RPMI7951 (cell line): ENCODE measurements around the gene ZNF292. TPM values are rescaled to one million over a fixed set of nuclear protein-coding genes. Genes with fewer than 3 reads are reported as not detected.
"Not testable (repeated sequence)": the region's sequence is repeated elsewhere in the genome, so short reads cannot be mapped to it uniquely, and the experiment has no call there.

Source experiments
- DNase-seq: peaks from one replicate; pipeline ENCODE4 v3.0.0-alpha.2; 2012; ENCODE audit warnings: low read depth
- total RNA-seq: library from RNA; depleted of rRNA; stranded (reverse); fragments of >200 nt; shearing (Covaris generic); gene quantifications from 2 replicates; pipeline ENCODE4 v1.2.3, GENCODE V29; 2014

Gene ZNF292
- total RNA-seq, 1 experiment from 2014 or later = 26.8 TPM

GRCh38 chr6:87213364-87213763 lies 58.0 kb downstream of the ZNF292 start:
- DNase-seq = no peak

DNA sequence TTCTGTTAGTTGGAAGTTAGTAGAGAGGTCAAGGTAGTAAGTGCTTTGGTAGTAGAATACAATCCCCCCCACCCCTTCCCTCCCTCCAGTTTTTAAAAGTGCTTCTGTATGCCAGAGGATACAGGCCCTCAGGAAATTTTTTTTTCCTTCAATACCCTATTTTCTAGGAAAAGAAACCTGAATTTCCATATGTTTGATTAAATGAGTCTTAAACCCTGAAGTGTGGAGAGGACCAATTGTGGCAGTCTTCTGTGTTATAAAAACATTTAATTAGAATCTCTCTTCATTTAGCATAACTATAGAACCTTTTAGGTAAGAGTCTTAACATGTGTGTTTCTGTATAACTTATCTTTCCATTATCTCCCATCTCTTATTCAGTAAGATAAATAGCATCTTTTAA lies 59.5 kb downstream of the ZNF292 start:
- no peak for DNase-seq

- DNase-seq = no peak
These were observed 65.6 kb downstream of the ZNF292 start for GRCh38 chr6:87220997-87221396.

GRCh38 chr6:87222676-87223075 lies 67.3 kb downstream of the ZNF292 start:
- DNase-seq = no peak

- no peak for DNase-seq
These were observed 69.6 kb downstream of the ZNF292 start for GRCh38 chr6:87224971-87225370.

GRCh38 chr6:87225511-87225910 lies 70.1 kb downstream of the ZNF292 start:
- DNase-seq = no peak

GRCh38 chr6:87225937-87226336 lies 70.6 kb downstream of the ZNF292 start:
- no peak for DNase-seq

DNA sequence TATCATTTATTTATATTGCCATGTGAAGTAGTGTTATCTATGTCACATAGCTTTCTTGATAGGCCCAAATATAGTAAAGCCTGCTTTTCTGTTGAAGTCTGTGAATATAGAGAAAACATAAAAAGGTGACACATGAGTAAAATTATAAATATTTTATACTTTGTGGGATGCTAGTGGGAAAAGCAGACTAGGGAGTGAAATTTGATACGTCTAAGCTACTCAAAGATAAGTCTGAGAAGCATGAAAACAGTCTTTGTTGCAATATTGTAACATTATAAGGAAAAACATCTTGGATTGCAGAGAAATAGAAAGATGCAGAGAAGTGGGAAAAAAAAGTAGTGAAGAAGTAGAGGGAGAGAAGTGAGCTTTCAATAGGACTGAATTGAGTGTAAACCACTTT lies 75.4 kb downstream of the ZNF292 start:
- DNase-seq = no peak

GRCh38 chr6:87237804-87238203 lies 82.4 kb downstream of the ZNF292 start:
- DNase-seq = peak; percentile 30

GRCh38 chr6:87239098-87239635 lies 83.8 kb downstream of the ZNF292 start:
- not testable (repeated sequence) for DNase-seq

DNA sequence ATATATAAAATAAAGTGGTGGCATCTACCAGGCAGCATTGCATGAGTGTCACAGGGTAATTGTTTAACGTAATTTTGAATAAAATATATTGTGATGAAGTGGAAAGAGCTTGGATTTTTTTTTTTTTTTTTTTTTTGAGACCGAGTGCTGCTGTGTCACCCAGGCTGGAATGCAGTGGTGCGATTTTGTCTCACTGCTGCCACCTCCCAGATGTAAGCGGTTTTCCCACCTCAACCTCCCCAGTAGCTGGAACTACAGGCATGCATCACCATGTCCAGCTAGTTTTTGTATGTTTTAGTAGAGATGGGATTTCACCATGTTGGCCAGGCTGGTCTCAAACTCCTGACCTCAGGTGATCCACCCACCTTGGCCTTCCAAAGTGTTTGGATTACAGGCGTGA lies 85.9 kb downstream of the ZNF292 start:
- DNase-seq = no peak

- DNase-seq = no peak
These were observed 86.9 kb downstream of the ZNF292 start for GRCh38 chr6:87242311-87242710.

DNA sequence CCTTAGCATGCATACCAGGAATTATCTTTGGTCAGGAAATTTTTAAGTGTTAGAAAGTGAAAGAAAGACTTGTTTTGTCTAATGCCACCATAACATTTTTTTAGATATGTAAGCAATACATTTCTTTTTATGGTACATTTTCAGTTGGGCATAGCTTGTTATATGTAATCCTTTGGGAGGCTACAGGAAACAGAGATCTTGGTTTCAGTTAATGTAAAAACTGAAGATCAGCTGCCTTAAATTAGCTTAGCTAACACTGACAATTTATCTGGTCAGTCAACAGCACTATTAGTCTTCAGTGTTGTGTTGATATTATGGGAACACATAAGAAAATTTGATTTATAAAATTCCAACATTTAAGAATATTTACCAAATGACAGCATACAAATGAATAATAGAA lies 88.4 kb downstream of the ZNF292 start:
- DNase-seq = no peak

- no peak for DNase-seq
These were observed 89.0 kb downstream of the ZNF292 start for GRCh38 chr6:87244380-87244779.

DNA sequence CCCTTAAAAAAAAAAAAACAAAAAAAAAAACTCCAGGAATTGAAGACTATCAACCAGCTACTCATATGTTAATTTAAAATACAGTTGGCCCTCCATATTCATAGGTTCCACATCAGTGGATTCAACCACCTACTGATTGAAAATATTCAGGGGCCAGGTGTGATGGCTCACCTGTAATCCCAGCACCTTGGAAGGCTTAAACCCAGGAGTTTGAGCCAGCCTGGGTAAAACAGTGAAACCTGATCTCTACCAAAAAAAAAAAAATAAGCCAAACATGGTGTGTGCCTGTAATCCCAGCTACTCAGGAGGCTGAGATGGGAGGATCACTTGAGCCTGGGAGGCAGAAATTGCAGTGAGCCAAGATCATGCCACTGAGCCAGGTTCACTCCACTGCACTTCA lies 94.7 kb downstream of the ZNF292 start:
- DNase-seq = no peak

DNA sequence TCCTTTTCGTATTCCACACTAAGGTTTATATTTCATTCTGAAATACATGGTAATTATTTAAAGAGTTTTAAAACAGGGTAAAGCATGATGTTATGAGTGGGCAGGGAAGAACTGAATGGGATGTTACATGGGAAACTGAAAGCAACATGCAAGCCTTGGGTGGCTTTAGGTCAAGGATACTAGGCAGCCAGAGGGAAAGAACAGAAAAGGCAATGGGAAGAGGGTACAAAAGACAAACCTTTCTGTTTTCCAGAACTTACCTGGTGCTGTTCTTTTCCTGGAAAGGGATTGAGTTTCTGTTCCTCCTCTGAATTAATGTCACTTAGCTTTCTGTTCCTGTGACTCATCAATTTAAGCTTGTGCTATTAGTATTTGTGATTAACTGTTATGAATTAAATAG lies 95.9 kb downstream of the ZNF292 start:
- DNase-seq = no peak

DNA sequence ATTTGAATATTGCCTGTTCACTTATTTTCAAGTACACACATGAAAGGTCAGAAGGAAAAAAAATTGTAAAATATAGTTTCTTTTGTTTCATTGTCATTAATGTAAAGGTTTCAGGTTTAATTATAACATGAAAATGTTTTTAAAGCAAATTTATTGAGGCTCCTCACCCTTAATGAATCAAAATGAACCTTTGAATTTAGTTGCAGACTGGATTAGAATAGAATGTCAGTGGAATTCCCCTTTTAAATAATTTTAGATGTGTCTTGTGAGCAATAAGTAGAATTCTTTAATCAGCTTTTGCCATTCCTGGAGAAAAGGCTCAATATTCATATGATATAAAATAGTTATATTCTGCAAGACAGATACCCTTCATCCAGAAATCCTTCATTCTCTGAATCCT lies 96.4 kb downstream of the ZNF292 start:
- DNase-seq = no peak

DNA sequence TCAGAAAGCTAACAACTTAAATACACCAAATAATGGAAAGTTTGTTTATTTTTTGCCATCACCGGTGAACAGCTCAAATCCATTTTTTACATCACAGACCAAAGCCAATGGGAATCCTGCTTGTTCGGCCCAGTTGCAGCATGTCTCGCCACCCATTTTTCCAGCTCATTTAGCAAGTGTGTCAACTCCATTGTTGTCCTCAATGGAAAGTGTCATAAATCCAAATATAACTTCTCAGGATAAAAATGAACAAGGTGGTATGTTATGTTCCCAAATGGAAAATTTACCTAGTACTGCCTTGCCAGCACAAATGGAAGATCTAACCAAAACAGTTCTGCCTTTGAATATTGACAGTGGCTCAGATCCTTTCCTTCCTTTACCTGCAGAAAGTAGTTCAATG lies 101.7 kb downstream of the ZNF292 start:
- no peak for DNase-seq

- DNase-seq = no peak
These were observed 102.2 kb downstream of the ZNF292 start for GRCh38 chr6:87257565-87257964.

DNA sequence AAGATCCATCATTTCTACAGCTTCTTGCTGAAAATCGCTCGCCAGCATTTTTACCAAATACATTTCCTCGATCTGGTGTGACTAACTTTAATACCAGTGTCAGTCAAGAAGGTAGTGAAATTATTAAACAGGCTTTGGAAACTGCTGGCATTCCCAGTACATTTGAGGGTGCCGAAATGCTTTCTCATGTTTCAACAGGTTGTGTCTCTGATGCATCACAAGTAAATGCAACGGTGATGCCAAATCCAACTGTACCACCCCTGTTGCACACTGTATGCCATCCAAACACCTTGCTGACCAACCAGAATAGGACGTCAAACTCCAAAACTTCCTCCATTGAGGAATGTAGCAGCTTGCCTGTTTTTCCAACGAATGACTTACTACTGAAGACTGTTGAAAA lies 102.6 kb downstream of the ZNF292 start:
- DNase-seq = no peak

DNA sequence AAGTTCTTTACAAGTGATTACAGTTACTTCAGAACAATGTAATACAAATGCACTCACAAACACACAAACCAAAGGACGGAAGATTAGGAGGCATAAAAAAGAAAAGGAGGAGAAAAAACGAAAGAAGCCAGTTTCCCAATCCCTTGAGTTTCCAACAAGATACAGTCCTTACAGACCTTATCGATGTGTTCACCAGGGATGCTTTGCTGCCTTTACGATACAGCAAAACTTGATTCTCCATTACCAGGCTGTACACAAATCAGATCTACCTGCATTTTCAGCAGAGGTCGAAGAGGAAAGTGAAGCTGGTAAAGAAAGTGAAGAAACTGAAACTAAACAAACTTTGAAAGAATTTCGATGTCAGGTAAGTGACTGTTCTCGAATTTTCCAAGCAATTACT lies 104.4 kb downstream of the ZNF292 start:
- no peak for DNase-seq

- no peak for DNase-seq
These were observed 106.2 kb downstream of the ZNF292 start for GRCh38 chr6:87261534-87261933.

GRCh38 chr6:87264481-87264880 lies 109.1 kb downstream of the ZNF292 start:
- DNase-seq = no peak

GRCh38 chr6:87274660-87275274 lies 119.4 kb downstream of the ZNF292 start:
- peak; percentile 16 for DNase-seq
